MG63 (cell line): ENCODE results near the gene ERBB4. TPM values are rescaled to one million over a fixed set of nuclear protein-coding genes. Genes with fewer than 3 reads are reported as not detected.

ENCODE experiments used
- DNase-seq: peaks from one replicate; pipeline ENCODE4 v3.0.0-alpha.2; 2020
- H3K27me3 ChIP-seq: fragments of 250-450 bp; sonication (Bioruptor Pico); 2 replicates; pipeline ENCODE4 v1.5.1; 2020; ENCODE audit warnings: mild to moderate bottlenecking, moderate library complexity
- H3K36me3 ChIP-seq: fragments of 250-450 bp; sonication (Bioruptor Pico); 2 replicates; pipeline ENCODE4 v1.5.1; 2020; ENCODE audit warnings: mild to moderate bottlenecking, moderate library complexity
- H3K4me3 ChIP-seq: fragments of 250-450 bp; sonication (Bioruptor Pico); 2 replicates; pipeline ENCODE4 v1.5.1; 2020; ENCODE audit warnings: mild to moderate bottlenecking, moderate library complexity
- H3K9me3 ChIP-seq: fragments of 250-450 bp; sonication (Bioruptor Pico); 2 replicates; pipeline ENCODE4 v1.5.1; 2020; ENCODE audit warnings: mild to moderate bottlenecking, moderate library complexity
- total RNA-seq: library from RNA; depleted of rRNA; stranded (reverse); fragments of >200 nt; shearing (Covaris generic); gene quantifications from 2 replicates; pipeline ENCODE4 v1.2.3, GENCODE V29; 2014; ENCODE audit warnings: low replicate concordance

Gene ERBB4
- total RNA-seq, 1 experiment from 2014 or later, result 0.07 TPM

DNA sequence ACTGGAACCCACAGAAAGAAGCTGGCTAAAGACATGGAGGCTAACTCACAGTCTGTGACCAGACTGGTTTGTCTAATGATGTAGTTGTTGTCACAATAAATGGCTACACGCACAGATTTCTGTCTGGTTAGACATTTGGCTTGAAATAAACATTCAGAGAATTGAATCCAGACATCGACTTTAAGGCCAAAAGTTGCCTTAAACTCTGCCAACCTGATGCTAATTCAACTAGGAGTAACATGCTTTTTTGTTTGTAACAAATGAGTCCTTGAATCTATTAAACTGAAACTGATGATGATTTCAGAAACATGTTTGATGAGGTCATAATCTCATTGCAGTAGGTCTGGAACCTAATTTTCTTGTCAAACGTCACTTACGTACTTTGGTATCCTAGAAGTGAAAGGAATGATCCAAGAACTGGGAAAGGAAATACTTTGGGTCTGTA, 123.8 kb downstream of the ERBB4 start:
- DNase-seq, result no peak
- no peak overlapping the region for H3K4me3 ChIP-seq
- H3K9me3 ChIP-seq, result no peaks in the 10 kb centered on the region
- no peaks in the 10 kb centered on the region for H3K36me3 ChIP-seq
- no peaks in the 10 kb centered on the region for H3K27me3 ChIP-seq

DNA sequence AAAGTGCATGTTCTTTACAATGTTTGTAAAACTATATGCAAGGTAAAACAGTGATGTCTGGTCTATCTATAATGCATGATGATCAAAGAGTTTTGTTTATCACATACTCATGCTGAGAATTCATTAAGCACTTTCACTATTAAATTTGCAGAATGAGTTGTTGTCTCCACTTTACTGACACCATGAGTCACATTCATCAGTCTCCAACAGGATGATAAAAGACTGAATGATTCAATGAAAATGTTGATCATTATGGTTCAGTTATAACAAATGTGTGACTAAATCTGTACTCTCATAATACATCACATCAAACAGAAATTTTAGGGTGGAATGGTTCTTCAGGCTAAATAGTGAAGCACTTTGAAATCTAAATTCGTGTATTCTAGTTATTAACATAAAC, 129.0 kb downstream of the ERBB4 start:
- no peak overlapping the region for H3K4me3 ChIP-seq
- H3K36me3 ChIP-seq, result no peaks in the 10 kb centered on the region
- no peaks in the 10 kb centered on the region for H3K9me3 ChIP-seq
- no peaks in the 10 kb centered on the region for H3K27me3 ChIP-seq
- no peak for DNase-seq

DNA sequence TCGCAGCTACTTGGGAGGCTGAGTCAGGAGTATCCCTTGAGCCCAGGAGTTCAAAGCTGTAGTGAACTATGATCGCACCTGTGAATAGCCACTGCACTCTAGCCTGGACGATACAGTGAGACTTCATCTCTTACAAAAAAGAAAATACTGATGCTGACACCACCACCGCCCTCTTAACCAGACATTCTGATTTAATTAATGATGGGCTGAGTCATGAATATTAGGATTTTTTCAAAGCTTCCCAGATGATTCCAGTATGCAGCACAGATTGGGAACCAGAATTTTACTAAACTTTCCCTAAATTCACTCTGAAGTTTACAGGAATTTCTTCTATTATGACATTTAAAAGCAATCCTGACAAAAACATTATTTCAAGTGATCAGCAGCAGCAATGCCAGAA, 130.1 kb downstream of the ERBB4 start:
- Histone ChIP-seq H3K27me3 (no peaks in the 10 kb centered on the region), H3K4me3 (no peak overlapping the region), H3K9me3 (no peaks in the 10 kb centered on the region), H3K36me3 (no peaks in the 10 kb centered on the region)
- DNase-seq, result no peak

DNA sequence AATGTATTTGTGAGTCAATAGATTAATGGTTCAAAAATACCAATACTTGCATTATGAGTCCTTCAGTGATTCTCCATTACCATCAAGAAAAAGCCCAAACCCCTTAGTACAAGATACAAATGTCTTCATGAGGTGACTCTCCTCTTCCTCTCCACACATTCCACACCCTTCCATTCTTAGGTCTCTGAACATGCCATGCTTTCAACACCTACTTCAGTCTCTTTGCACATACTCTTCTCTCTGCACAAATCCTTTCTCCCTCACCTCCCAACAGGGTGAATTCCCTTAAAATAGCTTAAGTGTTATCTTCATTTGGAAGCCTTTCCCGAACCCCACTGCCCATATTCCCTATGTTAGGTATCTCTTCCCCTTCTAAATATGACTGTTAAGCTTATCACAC, 131.9 kb downstream of the ERBB4 start:
- no peaks in the 10 kb centered on the region for H3K9me3 ChIP-seq
- H3K27me3 ChIP-seq, result no peaks in the 10 kb centered on the region
- DNase-seq, result no peak
- H3K36me3 ChIP-seq, result no peaks in the 10 kb centered on the region
- no peak overlapping the region for H3K4me3 ChIP-seq

DNA sequence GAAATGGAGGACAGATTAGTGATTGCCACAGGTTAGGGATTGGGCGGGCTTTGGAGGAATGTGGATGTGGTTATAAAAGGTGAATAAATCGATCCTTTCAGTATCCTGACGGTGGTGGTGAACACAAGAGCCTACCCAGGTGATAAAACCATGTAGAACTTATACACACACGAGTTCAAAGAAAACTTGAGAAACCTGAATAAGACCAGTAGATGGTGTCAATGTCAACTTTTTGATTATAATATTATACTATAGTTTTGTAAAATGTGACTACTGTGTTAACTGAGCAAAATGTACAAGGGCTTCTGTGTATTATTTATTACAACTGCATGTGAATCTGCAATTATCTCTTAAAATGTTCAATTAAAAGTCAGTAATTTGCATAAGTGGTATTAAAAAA, 136.3 kb downstream of the ERBB4 start:
- Histone ChIP-seq H3K36me3 (no peaks in the 10 kb centered on the region), H3K27me3 (no peaks in the 10 kb centered on the region), H3K9me3 (no peaks in the 10 kb centered on the region), H3K4me3 (no peak overlapping the region)
- no peak for DNase-seq

DNA sequence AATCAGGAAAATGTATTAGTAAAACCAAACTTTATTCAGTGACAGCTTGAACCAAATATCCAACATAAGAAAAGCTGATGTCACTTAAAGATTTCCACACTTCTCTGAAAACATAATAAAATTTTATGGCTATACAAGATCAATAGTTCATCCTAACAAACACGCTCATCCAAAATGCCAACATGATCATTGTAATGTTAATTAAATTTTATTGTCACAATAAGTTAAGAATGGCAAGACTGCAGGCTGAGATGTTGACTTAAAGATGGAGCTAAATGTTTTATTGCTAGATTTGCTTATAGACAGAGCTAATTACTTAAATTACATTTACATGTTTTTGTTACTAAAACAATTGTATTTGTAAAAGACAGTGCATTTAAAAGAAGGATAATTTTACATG, 140.3 kb downstream of the ERBB4 start:
- DNase-seq, result no peak
- Histone ChIP-seq H3K27me3 (no peaks in the 10 kb centered on the region), H3K4me3 (no peak overlapping the region), H3K36me3 (no peaks in the 10 kb centered on the region), H3K9me3 (no peaks in the 10 kb centered on the region)

DNA sequence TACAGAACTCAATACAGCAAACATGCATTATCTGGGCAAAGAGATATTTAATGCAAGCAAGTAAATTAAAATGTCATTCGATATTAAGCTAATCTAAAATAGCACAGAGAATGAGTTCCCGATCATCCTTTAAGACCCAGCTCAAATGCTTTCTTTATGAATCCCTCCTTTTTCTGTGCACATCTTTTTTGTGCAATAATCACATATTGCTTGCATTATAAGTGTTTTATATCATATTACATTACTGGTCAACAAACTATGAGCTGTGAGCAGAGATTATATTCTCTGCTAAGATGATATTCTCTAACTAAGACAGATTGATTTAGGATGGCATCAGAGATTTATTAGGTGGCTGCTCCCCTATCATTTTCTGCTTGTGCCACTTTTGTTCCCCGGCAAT, 146.1 kb downstream of the ERBB4 start:
- Histone ChIP-seq H3K4me3 (no peak overlapping the region), H3K36me3 (no peaks in the 10 kb centered on the region), H3K27me3 (no peaks in the 10 kb centered on the region), H3K9me3 (no peaks in the 10 kb centered on the region)
- DNase-seq, result no peak

DNA sequence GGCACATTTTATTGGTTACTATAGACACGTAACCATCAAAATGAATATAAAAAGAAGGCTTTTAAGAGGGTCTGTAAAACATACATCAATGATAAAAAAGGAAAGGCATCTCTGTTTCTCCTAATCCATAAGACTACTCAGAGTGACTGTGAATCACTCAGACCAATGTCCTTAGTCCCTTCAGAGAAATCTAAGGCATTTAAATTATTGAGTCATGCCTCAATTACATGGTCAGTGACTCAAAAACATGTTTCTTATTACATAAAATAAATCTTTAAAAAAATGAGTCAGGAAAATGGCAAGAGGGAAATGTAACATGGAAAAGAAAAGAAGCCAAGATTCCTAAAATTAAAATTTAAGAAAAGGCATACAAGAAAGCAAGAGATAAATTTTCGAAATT, 146.6 kb downstream of the ERBB4 start:
- H3K27me3 ChIP-seq, result no peaks in the 10 kb centered on the region
- no peaks in the 10 kb centered on the region for H3K9me3 ChIP-seq
- H3K4me3 ChIP-seq, result no peak overlapping the region
- H3K36me3 ChIP-seq, result no peaks in the 10 kb centered on the region
- DNase-seq, result no peak

DNA sequence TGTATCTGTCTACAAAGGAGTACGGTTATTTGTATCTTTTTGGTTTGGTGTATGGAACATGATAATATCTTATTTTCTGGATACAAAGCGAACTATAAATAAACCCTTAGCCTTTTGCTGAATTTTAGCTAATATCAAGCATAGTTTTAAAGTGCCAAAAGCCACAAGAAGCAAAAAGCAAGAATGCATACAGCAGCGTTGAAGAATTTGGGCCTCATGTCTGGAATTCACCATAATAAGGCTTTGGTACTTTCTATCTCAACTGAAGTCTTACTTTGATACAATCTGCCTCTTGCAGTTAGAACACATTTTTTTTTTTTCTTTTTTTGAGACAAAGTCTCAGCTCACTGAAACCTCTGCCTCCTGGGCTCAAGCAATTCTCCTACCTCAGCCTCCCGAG, 151.5 kb downstream of the ERBB4 start:
- no peak overlapping the region for H3K4me3 ChIP-seq
- no peaks in the 10 kb centered on the region for H3K9me3 ChIP-seq
- no peaks in the 10 kb centered on the region for H3K27me3 ChIP-seq
- DNase-seq, result no peak
- no peaks in the 10 kb centered on the region for H3K36me3 ChIP-seq

DNA sequence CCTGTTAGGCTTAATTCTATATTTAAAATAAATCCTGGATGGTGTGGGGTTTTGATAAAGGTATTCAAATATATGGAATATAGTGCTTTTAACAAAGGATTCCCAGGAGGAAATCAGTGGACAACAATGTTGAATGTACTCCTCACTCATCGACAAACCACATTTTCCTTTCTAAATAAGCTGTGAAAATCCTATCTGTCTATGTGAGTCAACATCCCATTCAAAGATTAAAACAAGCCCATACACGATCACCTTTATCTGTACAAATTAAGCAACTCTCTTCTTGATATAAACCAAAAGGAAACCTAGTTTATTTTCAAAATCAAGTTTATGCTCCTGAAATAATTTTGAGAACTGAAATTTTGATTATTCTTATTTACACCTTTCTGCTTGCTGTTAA, 153.4 kb downstream of the ERBB4 start:
- Histone ChIP-seq H3K4me3 (no peak overlapping the region), H3K27me3 (no peaks in the 10 kb centered on the region), H3K9me3 (no peaks in the 10 kb centered on the region), H3K36me3 (no peaks in the 10 kb centered on the region)
- DNase-seq, result no peak

DNA sequence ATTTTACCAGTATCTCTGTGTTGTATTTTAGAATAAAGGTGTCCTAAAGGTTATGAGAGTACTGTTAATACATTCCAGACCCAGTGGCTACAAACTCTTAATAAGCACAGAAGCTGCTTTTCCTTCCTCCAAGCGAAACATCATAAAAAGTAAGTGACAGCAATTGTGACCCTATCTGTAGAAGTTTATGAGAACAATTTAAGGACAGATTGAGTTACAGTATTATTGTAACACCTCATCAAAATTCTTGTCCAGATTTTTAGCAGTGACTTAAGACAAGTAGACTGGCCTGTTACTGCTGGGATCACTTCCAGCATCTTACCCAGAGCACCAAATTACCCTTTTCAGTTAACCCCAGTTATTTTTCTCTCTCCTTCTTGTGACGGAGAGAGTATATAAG, 154.6 kb downstream of the ERBB4 start:
- no peak for DNase-seq
- no peaks in the 10 kb centered on the region for H3K27me3 ChIP-seq
- no peak overlapping the region for H3K4me3 ChIP-seq
- H3K9me3 ChIP-seq, result no peaks in the 10 kb centered on the region
- H3K36me3 ChIP-seq, result no peaks in the 10 kb centered on the region

DNA sequence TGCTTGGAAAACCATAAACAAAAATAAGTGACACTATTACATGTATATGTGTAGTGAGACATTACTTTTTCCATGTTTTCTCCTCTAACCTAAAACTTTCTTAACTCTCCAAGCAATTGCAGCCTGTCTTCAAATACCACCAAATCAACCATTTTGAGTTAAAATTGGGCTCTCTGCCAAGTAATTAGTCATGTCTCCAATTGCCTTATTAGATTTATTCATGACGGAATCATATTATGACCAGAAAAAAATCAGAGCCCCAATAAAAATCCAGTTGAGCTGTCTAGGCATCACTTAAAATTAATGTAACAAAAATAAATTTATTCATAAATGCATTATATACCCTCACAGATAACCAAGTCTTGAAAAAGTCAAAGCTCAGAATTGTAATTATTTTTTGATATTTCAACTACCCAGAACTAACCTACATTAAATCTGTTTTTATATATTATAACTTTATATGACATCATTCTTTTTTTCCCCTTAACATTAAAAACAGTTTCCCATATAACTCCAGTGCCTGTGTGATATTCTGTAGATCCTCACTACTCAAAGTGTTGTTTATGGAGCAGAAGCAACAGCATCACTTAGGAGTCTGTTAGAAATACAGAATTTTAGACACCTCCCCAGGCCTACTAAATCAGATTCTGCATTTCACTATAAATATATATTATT, 157.0 kb downstream of the ERBB4 start:
- no peaks in the 10 kb centered on the region for H3K27me3 ChIP-seq
- no peak overlapping the region for H3K4me3 ChIP-seq
- no peaks in the 10 kb centered on the region for H3K9me3 ChIP-seq
- no peak for DNase-seq
- no peaks in the 10 kb centered on the region for H3K36me3 ChIP-seq

DNA sequence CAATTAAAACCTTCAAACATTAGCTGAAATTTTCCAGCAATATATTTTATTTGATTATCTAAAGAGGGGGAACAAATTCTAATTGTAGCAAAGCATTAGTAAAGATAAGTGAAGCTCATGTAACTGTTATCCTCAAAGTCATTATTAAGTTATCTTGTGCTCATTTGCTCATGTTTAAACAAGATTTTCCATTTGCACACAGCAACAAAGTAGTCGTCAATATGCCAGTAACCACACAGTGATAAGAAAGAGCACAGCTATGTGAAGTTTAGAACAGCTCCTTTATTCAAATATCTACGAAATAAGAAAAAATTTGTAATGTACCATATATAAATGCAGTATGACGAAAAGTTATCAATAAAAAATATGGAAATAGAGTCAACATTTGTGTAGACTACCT, 159.5 kb downstream of the ERBB4 start:
- no peak for DNase-seq
- Histone ChIP-seq H3K9me3 (no peaks in the 10 kb centered on the region), H3K4me3 (no peak overlapping the region), H3K36me3 (no peaks in the 10 kb centered on the region), H3K27me3 (no peaks in the 10 kb centered on the region)

DNA sequence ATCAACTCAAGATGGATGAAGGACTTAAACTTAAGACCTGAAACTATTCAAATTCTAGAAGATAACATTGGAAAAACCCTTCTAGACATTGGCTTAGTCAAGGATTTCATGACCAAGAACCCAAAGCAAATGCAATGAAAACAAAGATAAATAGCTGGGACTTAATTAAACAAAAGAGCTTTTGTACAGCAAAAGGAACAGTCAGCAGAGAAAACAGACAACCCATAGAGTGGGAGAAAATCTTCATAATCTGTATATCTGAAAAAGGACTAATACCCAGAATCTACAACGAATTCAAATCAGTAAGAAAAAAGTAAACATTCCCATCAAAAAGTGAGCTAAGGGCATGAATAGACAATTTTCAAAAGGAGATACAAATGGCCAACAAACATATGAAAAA, 171.2 kb downstream of the ERBB4 start:
- no peaks in the 10 kb centered on the region for H3K27me3 ChIP-seq
- H3K4me3 ChIP-seq, result no peak overlapping the region
- H3K36me3 ChIP-seq, result no peaks in the 10 kb centered on the region
- no peaks in the 10 kb centered on the region for H3K9me3 ChIP-seq
- no peak for DNase-seq

DNA sequence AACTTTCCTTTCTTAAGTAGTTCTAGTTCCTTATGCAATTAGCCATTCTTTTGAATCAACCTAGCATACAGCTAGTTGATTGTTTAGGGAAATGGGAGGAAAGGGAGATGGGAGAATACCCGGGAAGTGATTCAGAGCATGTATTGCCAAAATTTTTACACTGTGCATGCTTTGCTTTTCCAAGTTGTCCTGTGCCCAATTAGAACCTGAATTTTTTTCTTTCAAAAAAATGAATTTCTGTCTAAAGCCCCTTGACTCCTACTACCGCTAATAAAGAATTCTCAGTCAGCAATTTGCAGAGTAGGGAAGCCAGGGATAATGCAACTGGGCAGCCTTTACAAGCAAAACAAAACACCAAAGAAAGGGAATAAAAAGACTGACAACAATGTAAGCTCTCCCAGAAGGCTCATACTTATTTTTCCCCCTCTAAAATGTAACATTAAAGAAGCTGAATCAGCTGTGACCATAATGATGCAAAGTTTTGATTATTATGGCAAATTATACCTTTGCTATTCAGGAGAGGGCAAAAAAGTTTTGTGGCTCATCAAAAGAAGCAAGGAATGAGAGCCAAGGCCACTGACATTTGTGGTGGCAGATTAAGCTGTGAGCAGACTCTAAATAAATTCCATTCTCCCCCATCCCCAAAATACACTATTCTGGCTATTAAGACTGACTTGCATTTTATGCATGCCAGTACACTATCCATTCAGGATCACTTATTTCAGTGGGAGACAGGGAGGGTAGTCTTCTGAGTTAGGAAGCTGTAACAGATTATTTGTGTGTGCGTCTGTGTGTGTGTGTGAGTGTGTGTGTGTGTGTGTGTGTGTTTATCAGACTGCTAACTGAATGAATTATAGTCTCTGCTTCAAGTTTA, 174.3 kb downstream of the ERBB4 start:
- Histone ChIP-seq H3K9me3 (no peaks in the 10 kb centered on the region), H3K27me3 (no peaks in the 10 kb centered on the region), H3K36me3 (no peaks in the 10 kb centered on the region), H3K4me3 (no peak overlapping the region)
- peak; percentile 12 for DNase-seq

DNA sequence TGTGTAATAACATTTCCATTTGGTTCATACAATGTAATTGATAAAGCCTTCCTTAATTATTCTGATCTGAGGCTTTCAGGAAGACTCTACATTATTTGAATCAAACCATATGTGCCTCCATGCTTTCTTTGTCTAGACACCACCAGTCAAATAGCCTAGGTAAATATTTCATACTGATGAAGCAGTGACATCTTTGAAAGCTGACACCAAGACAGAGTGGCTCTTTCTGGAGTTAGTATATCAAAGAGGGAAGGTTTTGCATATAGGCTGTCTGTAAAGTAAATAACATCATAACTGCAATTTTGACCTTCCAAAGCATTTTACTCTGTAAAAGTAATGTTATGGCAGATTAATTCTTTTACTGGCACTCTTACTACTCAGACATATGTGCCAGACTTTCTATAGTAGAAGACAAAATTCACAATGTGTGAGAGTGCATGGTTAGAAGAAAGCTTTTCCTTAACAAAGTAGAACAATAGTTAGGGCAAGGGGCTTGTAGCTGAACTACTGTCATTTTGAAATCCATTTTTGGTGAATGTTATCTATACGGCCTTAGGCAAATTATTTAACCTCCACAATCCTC, 177.3 kb downstream of the ERBB4 start:
- Histone ChIP-seq H3K9me3 (no peaks in the 10 kb centered on the region), H3K36me3 (no peaks in the 10 kb centered on the region), H3K4me3 (no peak overlapping the region), H3K27me3 (no peaks in the 10 kb centered on the region)
- DNase-seq, result no peak

DNA sequence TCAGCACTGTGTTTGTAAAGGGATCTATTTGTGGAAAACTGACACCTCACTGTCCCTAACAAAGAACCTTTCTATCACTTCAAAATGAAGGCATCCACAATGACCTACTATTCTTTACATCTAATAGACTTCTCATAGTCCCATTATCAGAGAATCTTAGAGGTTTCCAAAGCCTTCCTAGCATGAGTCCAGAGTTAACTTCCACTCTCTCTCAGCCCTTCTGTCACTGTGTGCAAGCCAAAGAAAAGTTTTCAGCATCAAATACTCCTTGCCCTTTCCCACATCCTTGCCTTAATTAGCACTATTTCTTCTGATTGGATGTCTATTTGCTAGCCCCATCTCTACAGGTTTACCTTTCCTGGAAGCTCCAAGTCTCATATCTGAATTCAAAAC, 178.5 kb downstream of the ERBB4 start:
- H3K27me3 ChIP-seq, result no peaks in the 10 kb centered on the region
- DNase-seq, result no peak
- H3K36me3 ChIP-seq, result no peaks in the 10 kb centered on the region
- H3K9me3 ChIP-seq, result no peaks in the 10 kb centered on the region
- H3K4me3 ChIP-seq, result no peak overlapping the region
